Fibroblast of lung (primary cell): Measurements from ENCODE around the gene PSG5. TPM values are rescaled to one million over a fixed set of nuclear protein-coding genes. Genes with fewer than 3 reads are reported as not detected.
"Not testable (repeated sequence)": the region's sequence is repeated elsewhere in the genome, so short reads cannot be mapped to it uniquely, and the experiment has no call there.

ENCODE experiments used
- DNase-seq, 2 donors: peaks; one replicate each; pipeline versions ENCODE4 v3.0.0 to v3.0.0-alpha.2; 2010; ENCODE audit warnings: low read depth in 2 of 2
- H2AFZ ChIP-seq: 2 replicates; pipeline ENCODE4 v1.5.1; 2012; ENCODE audit warnings: low read length, control low read depth, inconsistent platforms
- H3K27ac ChIP-seq: 2 replicates; pipeline ENCODE4 v1.5.1; 2011; ENCODE audit warnings: low read length, control low read depth; ENCODE audit not compliant: insufficient read depth
- H3K27me3 ChIP-seq: 2 replicates; pipeline ENCODE4 v1.5.1; 2011; ENCODE audit warnings: mild to moderate bottlenecking, low read length; ENCODE audit not compliant: control insufficient read depth, insufficient read depth
- H3K36me3 ChIP-seq: 2 replicates; pipeline ENCODE4 v1.5.1; 2011; ENCODE audit warnings: low read length; ENCODE audit not compliant: control insufficient read depth, insufficient read depth
- H3K4me1 ChIP-seq: 2 replicates; pipeline ENCODE4 v1.5.1; 2011; ENCODE audit warnings: low read length; ENCODE audit not compliant: control insufficient read depth, insufficient read depth; ENCODE audit errors: extremely low read depth
- H3K4me2 ChIP-seq: 2 replicates; pipeline ENCODE4 v1.5.1; 2011; ENCODE audit warnings: low read length, control low read depth; ENCODE audit not compliant: insufficient read depth; ENCODE audit errors: extremely low read depth
- H3K4me3 ChIP-seq, 4 experiments: fragments of 200-600 bp in 1 of 4; sonication (generic) in 1 of 4; replicated peaks in 1 of 4; 2 replicates each; pipeline ENCODE4 v1.5.1; 2011 to 2016; ENCODE audit warnings: low read length in 4 of 4, low read depth in 3 of 4, mild to moderate bottlenecking in 3 of 4, control low read depth in 2 of 4, inconsistent platforms in 1 of 4, mixed read lengths in 1 of 4; ENCODE audit not compliant: insufficient read depth in 1 of 4; ENCODE audit errors: control extremely low read depth in 1 of 4
- H3K79me2 ChIP-seq: 2 replicates; pipeline ENCODE4 v1.5.1; 2012; ENCODE audit warnings: mild to moderate bottlenecking, low read length, inconsistent platforms; ENCODE audit not compliant: control insufficient read depth, insufficient read depth
- H3K9ac ChIP-seq: 2 replicates; pipeline ENCODE4 v1.5.1; 2011; ENCODE audit warnings: mild to moderate bottlenecking, low read length, control low read depth; ENCODE audit not compliant: insufficient read depth
- H3K9me3 ChIP-seq: 2 replicates; pipeline ENCODE4 v1.5.1; 2012; ENCODE audit warnings: low read depth, low read length; ENCODE audit not compliant: control insufficient read depth, insufficient read depth
- H4K20me1 ChIP-seq: 2 replicates; pipeline ENCODE4 v1.5.1; 2011; ENCODE audit warnings: low read length; ENCODE audit not compliant: control insufficient read depth, insufficient read depth; ENCODE audit errors: extremely low read depth
- CTCF ChIP-seq, 2 donors: IDR thresholded peaks in 1 of 2; conservative IDR thresholded peaks in 1 of 2; 1 replicate in 1 of 2; 2 replicates in 1 of 2; pipeline ENCODE4 v1.5.1; 2011 to 2012; ENCODE audit warnings: low read length in 2 of 2, control low read depth in 1 of 2, inconsistent platforms in 1 of 2, low read depth in 1 of 2, mild to moderate bottlenecking in 1 of 2
- EZH2 ChIP-seq: IDR thresholded peaks from 2 replicates; pipeline ENCODE4 v1.5.1; 2012; ENCODE audit warnings: low read length, control low read depth, mild to moderate bottlenecking; ENCODE audit errors: missing control alignments
- polyA plus RNA-seq, 2 donors: library from polyadenylated mRNA; depleted of rRNA in 1 of 2; stranded (reverse) in 1 of 2; unstranded in 1 of 2; fragments of >200 nt; gene quantifications; 2 replicates each; pipeline ENCODE4 v1.2.1, GENCODE V29; 2011 to 2012; ENCODE audit warnings: missing spikeins in 1 of 2
- total RNA-seq: library from RNA; depleted of rRNA; stranded (reverse); fragments of >200 nt; gene quantifications from 2 replicates; pipeline ENCODE4 v1.2.1, GENCODE V29; 2014

PSG5 gene
- total and polyA plus RNA-seq, 2 donors (not counting 1 experiment from before 2014, with no cell fraction given): 14.2 to 229 TPM

- TF ChIP-seq CTCF (conservative IDR thresholded peaks at IDR 0.05 in 1 of 2, IDR thresholded peaks at IDR 0.05 in 1 of 2; ENCODE audit: low read depth in 1 of 2, low read length in 2 of 2) (no peak), EZH2 (no peak)
- Histone ChIP-seq H3K27me3 (no peaks in the 10 kb centered on the region), H4K20me1 (no peaks in the 10 kb centered on the region), H3K27ac (peak overlapping the region; percentile 10), H3K36me3 (no peaks in the 10 kb centered on the region), H3K4me1 (no peaks in the 10 kb centered on the region), H3K4me3 (no peak overlapping the region), H2AFZ (no peak overlapping the region), H3K79me2 (no peaks in the 10 kb centered on the region), H3K9me3 (no peaks in the 10 kb centered on the region), H3K9ac (no peak overlapping the region), H3K4me2 (no peak overlapping the region)
- DNase-seq: no peak
These were observed 38.5 kb upstream of the PSG5 start for GRCh38 chr19:43224855-43225253.

DNA sequence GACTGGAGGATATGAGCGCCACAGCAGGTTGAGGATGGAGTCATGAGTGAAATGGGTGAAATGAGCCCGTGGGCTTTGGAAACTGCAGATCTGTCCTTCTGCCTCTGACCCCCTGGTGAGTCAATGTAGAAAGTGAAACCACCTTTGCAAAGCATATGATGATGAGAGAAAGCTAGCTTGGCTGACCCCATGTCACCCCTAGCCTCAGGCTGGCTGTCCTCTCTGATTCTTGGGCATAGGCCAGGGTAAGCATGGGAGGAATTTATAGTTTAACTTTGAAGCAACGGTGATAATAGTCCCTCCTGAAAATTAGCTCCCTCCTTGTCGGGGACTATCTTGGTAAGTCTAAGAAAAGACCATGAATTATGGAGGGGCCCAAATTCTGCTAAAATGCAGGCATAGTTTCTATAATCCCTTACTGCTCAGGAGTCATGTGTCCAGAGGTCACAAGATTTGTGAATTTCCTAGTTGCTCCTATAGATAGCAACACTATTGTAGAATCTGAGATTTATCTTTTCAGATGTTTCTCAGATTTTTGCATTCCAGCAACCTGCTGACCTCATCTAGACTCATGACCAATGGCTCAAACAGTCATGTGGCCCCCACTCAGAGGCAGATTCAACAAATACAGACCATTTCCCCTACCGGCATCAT, 38.0 kb upstream of the PSG5 start:
- not testable (repeated sequence) for H3K9ac ChIP-seq, H2AFZ ChIP-seq, H4K20me1 ChIP-seq, H3K4me3 ChIP-seq, H3K4me2 ChIP-seq, H3K9me3 ChIP-seq, H3K36me3 ChIP-seq, H3K27me3 ChIP-seq, H3K4me1 ChIP-seq, H3K79me2 ChIP-seq
- DNase-seq: peak in 1 of 2 donors; percentile 22
- peak overlapping the region; percentile 10 for H3K27ac ChIP-seq

DNA sequence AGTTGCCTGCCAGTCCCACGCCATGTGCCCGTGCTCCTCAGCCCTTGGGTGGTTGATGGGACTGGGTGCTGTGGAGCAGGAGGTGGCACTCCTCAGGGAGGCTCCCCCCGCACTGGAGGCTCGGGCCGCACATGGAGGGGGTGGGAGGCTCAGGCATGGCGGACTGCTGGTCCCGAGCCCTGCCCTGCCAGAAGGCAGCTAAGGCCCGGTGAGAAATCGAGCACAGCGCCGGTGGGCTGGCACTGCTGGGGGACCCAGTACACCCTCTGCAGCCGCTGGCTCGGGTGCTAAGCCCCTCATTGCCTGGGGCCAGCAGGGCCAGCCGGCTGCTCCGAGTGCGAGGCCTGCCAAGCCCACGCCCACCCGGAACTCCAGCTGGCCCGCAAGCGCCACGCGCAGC, 35.6 kb upstream of the PSG5 start:
- not testable (repeated sequence) for H3K4me1 ChIP-seq, H3K4me3 ChIP-seq, H3K79me2 ChIP-seq, H2AFZ ChIP-seq, H3K9ac ChIP-seq, H3K4me2 ChIP-seq, H3K27me3 ChIP-seq, H4K20me1 ChIP-seq, DNase-seq, H3K36me3 ChIP-seq, H3K9me3 ChIP-seq, H3K27ac ChIP-seq

DNA sequence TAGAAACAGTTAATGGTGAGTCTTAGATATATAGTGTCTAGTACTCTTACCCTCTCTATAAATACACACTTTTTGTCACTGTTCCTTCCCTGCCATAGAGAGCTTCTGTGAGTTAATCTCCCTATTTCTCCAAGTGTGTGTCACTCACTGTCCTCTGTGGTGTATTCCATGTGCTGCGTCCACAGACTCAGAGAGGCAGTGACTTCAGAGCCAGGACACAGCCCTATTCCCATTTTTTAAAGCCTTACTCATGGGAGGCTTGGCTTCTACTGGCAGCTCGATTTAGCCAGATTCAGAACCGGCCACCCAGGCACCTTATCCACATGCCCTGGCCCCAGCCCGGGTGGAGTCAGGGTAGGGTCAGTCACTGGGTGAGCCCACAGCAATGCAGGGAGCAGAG, 32.8 kb upstream of the PSG5 start:
- not testable (repeated sequence) for H3K79me2 ChIP-seq, H3K27ac ChIP-seq, H3K4me2 ChIP-seq, H3K4me1 ChIP-seq, DNase-seq, H3K27me3 ChIP-seq, H3K9ac ChIP-seq, H2AFZ ChIP-seq, H3K36me3 ChIP-seq, H4K20me1 ChIP-seq, H3K4me3 ChIP-seq, H3K9me3 ChIP-seq

- H2AFZ ChIP-seq, H3K4me3 ChIP-seq, H3K27ac ChIP-seq, H3K79me2 ChIP-seq, H4K20me1 ChIP-seq, H3K9ac ChIP-seq, H3K4me1 ChIP-seq, H3K4me2 ChIP-seq, DNase-seq, H3K9me3 ChIP-seq, H3K36me3 ChIP-seq, H3K27me3 ChIP-seq: not testable (repeated sequence)
These were observed 29.5 kb upstream of the PSG5 start for GRCh38 chr19:43215881-43216280.
